NCI-H1436 treated with DMSO at 0.1 percent for 48 hours (cell line): ENCODE results near the gene RNFT2.

Source experiments
- DNase-seq: peaks from one replicate; lab custom pipeline; 2025; lab: John Stamatoyannopoulos, UW

RNFT2 gene

GRCh38 chr12:116835484-116835883, 97.4 kb downstream of the RNFT2 start:
- no peak for DNase-seq

- no peak for DNase-seq
Observed at GRCh38 chr12:116837097-116837496, 99.0 kb downstream of the RNFT2 start.

GRCh38 chr12:116838365-116838764, 100.2 kb downstream of the RNFT2 start:
- DNase-seq, result no peak

DNA sequence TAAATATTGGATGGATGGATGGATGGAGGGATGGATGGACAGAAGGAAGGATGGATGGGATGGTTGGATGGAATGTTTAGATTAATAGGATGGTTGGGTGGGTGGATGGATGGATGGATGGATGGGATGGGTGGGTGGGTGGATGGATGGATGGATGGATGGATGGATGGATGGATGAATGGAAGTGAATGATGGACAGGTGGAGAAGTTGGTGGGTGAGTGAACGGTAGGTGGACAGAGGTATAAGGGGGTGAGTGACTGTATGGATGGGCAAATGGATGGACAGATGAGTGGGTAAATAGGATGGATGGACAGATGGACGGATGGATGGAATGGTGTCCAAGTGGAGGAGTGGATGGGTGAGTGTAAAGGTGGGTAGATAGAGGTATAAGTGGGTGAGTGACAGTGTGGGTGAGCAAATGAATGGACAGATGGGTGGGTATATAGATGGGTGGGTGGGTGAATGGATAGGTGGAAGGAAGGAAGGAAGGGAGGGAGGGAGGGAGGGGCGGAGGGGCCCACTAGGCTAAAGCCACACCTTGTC, 101.2 kb downstream of the RNFT2 start:
- DNase-seq, result no peak

DNA sequence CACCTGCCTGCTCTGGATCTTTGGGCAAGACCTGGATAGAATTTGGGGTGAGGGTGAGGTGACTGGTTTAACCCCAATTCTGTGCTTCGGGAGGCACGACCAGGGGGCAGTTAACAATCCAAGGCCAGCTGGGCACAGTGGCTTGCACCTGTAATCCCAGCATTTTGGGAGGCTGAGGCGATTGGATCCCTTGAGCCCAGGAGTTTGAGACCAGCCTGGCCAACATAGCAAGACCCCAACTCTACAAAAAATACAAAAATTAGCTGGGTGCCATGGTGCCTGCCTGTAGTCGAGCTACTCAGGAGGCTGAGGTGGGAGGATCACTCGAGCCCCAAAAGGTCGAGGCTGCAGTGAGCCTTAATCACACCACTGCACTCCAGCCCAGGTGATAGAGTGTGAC, 105.0 kb downstream of the RNFT2 start:
- no peak for DNase-seq

GRCh38 chr12:116849216-116849615, 111.1 kb downstream of the RNFT2 start:
- DNase-seq, result no peak

GRCh38 chr12:116852303-116852702, 114.2 kb downstream of the RNFT2 start:
- no peak for DNase-seq

- no peak for DNase-seq
Observed at GRCh38 chr12:116853507-116853906, 115.4 kb downstream of the RNFT2 start.

DNA sequence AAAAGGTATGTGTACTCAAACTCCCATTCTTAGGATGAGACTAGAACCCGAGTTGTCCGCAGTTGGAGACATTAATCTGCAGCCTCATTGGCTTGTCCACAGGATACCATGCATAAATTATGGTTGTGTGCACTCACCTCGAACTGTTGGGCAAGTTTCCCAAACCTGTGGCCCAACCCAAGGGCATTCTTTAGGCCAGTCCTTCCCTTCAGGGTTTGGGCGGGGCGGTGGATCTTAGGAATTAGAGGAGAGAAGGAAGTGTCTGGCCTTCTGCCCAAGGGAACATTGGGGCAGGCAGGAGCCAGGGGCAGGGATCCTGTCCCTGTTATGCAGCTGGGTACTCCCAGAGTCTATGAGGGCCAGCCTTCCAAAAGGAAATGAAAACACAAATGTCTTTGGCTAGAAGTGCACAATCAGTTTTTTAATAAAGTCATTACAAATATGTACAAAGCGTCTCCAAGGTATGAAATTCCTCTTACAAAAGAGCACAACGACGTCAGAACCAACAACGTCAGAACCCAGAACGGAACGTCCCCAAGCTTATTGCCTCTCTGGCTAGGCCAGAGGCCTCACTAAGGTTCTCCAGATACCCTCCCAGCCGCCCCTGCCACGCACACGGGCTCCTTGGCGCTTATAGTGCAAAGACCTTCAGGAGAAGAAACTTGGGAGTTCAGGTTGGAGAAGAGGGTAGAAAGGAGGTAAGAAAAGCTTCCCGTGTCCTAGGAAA, 117.8 kb downstream of the RNFT2 start:
- DNase-seq, result no peak

DNA sequence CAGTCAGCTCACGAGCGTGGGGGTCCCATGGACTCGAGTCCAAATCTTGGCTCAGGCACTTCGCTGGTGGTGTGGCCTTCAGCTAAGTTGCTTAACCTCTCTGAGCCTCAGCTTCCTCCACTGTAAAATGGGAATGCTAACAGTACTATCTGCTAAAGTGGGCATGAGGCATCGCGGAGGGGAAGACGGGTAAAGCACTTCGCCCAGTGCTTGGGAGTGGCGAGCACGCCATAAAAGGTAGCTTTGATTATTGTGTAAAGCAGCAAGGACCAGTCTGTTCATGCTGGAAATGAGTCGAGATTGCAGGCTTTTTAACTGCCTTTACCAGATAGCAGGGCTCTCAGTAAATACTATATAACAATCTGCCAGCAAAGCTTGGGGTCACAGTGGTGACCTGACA, 118.6 kb downstream of the RNFT2 start:
- DNase-seq, result no peak

DNA sequence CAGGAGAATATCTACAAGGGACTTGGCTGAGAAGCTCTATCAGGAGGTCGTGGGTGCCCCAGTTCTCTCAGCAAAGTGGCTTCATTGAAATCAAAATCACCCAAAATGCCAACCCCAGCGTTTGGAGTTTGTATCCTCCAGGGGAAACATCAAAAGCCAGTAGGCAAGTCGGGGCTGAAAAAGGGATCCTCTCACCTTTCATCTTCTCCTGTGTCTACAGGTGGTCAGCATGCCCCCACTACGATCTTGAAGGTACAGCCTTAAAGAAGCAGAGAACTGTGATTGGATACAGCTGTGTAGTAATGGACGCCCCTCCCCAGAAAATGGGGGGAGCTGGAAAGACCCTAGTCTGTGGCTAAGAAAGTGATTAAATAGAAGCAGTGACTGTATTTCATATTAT, 121.0 kb downstream of the RNFT2 start:
- DNase-seq, result no peak

GRCh38 chr12:116860263-116860662, 122.1 kb downstream of the RNFT2 start:
- DNase-seq, result no peak

GRCh38 chr12:116861320-116861719, 123.2 kb downstream of the RNFT2 start:
- no peak for DNase-seq

DNA sequence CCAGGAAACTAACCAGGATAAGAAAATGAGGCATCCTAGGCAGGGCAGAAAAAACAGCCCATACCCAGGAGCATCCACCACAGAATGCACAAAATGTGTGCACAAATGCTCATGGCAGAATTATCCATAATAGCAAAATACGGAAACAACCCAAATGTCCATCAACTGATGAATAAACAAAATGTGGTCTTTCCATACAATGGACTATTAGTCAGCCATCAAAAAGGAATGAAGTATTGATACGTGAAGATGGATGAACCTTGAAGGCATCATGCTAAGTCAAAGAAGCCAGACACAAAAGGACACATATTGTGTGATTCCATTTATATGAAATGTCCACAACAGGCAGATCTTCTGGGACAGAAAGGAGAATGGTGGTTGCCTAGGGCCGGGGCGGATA, 124.1 kb downstream of the RNFT2 start:
- no peak for DNase-seq

GRCh38 chr12:116863275-116863767, 125.2 kb downstream of the RNFT2 start:
- DNase-seq, result no peak

DNA sequence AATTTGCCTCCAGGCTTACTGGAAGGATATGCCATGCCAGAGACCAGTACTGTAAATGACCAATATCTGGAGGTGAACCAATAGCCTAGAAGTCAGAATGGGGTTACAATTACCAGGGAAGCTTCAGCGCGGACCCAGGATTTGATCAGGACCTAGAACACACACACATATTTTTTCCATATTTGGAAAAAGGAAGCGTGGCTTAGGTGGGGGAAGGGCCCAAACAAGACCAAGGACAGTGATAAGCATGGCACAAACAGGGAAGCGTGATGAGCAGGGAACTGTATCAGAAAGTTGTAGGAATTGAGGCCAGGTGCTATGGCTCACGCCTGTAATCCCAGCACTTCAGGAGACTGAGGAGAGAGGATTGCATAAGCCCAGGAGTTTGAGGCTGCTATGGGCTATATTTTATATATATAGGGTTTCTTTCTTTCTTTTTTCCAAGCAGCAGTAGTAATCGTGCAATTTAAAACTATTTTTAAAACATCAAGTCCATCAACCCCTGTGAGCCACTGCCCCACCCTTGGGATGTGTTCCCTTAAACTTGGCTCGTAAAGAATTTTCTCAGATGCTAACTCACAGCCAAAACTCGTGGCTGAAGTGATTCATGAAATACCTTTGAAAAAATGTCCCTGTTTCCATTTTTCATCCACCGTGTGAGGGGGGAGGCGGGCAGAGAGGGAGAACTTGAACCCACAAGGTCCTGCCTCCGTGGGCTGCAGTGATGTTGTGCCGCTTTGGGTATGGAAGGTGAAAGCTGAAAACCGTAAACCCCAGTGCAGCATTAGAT, 126.5 kb downstream of the RNFT2 start:
- no peak for DNase-seq

GRCh38 chr12:116867523-116867922, 129.4 kb downstream of the RNFT2 start:
- no peak for DNase-seq

DNA sequence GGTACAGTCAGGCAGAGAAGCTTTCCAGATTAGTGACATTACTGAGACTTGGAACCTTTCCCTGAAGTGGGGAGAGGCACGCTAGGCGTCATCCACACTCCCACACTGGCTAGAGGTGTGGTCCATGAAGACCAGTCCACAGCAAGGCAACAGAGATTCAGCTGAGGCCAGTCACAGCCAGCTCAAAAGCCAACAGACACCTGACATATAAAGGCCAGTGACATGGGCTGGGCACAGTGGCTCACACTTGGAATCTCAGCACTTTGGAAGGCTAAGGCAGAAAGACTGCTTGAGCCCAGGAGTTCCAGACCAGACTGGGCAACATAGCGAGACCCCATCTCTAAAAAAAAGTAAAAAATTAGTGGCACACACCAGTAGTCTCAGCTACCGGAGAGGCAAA, 132.2 kb downstream of the RNFT2 start:
- no peak for DNase-seq

GRCh38 chr12:116874324-116874995, 136.3 kb downstream of the RNFT2 start:
- DNase-seq, result no peak

DNA sequence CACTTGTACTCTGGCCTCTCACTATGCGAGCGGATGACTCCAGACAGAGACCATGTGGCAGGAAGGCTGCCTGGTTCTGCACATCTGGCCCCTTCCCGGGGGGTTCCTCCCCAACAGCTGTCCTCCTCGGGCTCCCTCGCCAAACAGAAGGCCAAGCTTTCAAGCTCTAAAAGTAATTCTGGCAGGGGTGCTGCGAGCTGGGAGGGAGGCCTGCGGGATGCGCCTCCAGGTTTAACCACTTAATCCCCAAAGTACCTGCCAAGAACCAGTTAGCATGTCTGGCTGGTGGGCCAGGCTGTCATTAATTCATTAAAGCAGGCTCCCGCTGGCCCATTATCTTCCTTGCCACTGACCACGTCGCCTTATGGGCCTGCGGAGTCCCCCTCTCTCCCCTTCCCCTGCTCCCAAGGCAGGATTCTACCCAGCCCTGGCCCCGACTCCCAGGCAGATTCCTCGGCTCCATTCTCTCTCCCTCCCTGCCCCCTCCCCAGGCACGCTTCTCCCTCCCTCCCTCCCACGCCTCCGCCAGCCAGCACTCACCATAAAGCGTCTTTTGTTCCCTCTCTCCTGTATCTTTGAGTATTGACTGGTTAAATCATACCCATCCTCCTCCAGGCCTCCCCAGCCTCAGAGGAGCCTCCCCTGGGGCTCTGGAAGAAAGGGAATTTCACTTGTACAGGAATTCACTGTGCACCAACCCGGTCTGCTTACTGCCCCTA, 138.2 kb downstream of the RNFT2 start:
- DNase-seq, result no peak

DNA sequence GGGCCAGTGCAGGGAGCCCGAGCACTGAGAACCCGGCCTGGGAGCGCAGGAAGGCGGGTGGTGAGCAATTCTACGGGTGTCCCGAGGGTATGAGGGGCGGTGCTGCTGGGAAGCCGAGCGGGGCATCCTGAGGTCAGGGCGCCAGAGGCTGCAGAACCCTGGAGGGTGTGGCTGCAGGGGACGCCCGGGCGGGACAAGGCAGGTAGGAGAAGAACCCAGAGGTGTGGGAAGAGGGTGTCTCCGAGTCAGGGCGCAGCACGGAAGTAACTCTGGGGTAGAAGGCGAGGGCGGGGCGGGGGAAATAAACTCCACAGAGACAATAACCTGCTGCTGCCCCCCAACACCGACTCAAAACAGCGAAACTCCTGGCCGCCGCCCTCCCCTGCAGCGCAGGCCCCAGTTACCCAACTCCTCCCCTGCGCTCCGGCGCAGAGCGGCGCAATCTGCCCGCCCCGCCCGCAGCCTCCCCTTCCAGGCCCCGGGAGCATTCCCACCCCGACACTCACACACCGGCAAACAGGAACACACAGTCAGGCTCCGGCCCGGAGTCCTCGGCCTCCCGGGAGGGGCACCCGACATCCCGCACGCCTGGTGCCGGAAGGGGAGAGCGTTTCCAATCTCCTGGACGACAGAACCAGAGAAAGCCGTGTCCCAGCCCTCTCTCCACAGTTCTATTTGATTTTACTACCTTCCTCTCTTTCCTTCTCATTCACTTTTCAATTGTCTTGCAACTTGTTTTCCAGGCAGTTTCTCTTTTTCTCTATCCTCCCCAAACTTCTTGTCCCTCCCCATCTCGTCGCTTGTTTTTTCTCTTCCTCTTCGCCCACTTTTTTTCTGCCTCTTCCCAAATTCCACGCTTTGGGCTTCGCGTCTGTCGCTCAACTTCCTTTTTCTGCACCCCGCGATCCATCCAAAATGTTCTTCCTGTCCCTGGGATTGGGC, 140.7 kb downstream of the RNFT2 start:
- DNase-seq, result no peak
